CD4-positive, alpha-beta T cell treated with Interleukin-15 for 4 hours (primary cell): ENCODE results near the gene MAP2K5.
A peak's percentile ranks its signal among the peaks of the same experiment; 100 is the strongest.

Experiments
- DNase-seq: peaks from one replicate; pipeline ENCODE4 v3.0.0-alpha.2; 2020; ENCODE audit warnings: low spot score

MAP2K5 gene

DNA sequence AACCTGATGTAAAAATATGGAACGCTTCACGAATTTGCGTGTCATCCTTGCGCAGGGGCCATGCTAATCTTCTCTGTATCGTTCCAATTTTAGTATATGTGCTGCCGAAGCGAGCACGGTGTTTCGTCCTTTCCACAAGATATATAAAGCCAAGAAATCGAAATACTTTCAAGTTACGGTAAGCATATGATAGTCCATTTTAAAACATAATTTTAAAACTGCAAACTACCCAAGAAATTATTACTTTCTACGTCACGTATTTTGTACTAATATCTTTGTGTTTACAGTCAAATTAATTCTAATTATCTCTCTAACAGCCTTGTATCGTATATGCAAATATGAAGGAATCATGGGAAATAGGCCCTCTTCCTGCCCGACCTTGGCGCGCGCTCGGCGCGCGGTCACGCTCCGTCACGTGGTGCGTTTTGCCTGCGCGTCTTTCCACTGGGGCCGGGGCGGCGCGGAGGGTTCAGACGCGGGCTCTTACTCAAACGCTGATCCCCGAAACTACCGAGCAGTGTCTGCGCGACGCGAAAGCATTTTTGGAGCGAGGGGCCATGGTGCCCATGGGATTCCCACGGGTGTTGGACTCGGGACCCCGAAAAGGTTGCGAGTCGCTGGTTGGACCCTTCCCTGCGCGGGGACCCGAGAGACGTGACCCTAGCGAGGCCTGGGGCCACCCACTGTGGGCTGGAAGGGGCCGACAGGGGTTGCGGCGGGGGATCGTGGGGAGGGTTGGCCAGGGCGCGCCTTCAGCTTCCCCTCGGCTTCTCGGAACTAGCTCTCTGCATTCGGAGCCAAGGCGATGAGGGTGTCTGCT, 297.6 kb downstream of the MAP2K5 start, which contains the start of gene RNU6-1:
RNU6-1 (minus strand) TSS at position 117 of the 820 bp plus-strand sequence.
- DNase-seq: peak; percentile 96

DNA sequence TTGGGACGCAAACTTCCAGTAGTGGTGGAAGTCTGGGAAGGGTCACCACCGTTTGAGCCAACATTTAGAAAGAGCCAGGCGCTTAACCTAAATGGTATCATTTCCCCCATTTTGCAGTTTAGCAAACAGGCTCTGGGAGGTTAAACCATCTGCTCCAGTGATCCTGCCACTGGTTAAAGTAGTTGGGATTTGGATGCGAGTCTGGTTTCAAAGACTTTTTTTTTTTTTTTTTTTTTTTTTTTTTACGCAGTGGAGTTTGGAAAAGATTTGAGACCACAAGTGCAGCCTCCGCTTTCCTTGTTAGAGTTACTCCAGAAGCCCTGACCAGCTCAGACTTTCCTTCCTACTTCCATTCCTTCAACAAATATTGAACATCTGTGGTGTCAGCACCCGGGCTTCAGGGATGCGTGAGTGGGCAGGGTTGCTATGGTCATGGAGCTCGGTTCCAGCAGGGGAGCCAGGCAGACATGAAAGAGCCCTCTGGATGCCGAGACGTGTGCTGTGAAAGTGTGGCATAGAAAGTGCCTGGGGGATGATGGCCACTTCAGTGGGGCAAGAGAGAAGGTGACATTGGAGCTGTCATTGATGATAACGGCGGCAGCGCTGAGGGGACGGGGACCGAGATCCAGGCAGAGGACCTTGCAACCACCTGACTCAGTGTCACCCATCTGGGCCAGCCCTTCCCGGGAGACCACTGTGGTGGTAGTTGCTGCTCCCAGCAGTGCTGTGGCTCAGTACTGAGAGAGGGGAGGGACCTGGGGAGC, 298.4 kb downstream of the MAP2K5 start:
- DNase-seq: no peak

DNA sequence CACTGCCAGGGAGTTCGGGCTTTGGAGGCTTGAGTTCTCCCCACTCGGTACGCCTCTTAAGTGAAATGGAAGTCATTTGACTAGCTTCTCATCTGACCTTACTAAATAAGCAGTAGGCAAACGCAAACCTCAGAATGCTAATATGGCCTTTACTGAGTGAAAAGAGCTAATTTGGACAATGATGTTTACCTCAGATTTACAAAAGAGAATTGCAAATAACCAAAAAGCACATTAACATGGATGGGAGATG, 298.9 kb downstream of the MAP2K5 start:
- DNase-seq: no peak

- no peak for DNase-seq
These were observed 300.6 kb downstream of the MAP2K5 start for GRCh38 chr15:67843092-67843501.

- no peak for DNase-seq
These were observed 301.3 kb downstream of the MAP2K5 start for GRCh38 chr15:67843571-67844387.

DNA sequence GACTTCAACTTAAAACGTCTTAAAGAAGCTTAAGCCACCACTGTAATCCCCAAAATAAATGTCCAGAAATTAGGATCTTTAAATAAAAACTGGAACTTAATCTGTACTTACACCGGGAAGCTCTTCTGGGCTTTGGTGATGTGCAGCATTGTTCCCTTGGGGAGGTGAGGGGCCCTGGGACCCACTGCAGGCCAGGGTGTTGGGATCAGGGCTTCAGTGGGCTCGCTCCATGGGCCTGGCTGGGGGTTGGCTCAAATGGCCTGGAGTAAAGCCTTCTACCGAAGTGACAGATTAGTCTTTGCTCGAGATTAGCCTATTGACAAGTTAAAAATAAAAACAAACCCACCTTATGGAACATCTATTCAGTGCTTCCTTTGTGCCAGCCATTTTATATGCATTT, 303.5 kb downstream of the MAP2K5 start:
- no peak for DNase-seq

DNA sequence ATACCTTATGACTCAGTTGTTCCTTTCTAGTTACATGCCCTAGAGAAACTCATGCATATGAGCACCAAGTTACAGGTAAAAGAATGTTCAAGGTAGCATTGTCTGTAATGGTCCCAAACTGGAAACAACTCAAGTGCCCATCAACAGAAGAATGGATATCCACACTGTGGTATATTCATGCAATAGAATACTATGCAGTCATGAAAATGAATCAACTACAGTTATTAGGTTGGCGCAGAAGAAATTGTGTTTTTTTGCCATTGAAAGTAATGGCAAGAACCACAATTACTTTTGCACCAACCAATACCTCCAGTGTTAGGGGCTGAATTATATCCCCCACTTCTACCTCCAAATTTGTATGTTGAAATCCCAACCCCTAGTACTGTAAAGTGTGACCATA, 307.0 kb downstream of the MAP2K5 start:
- no peak for DNase-seq

GRCh38 chr15:67850336-67850735, 307.8 kb downstream of the MAP2K5 start:
- no peak for DNase-seq

- DNase-seq: no peak
These were observed 308.6 kb downstream of the MAP2K5 start for GRCh38 chr15:67850994-67851571.

DNA sequence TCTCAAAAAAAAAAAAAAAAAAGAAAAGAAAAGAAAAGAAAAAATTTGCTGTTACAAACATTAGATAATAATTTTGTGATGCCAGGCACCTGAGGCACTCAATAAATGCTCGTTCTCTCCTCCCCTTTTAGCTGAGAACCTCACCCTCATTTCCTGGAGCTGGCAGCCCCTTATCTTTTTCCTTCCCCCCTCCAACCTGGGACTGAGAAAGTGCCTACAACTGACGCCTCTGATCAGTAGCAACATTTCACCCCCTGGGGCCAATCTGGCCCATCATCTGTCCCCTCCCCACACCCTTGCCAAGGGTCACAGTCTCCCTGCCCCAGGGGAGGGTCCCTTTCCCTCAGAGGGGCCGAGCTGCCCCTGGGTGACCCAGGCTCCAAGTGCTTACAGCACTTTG, 309.9 kb downstream of the MAP2K5 start:
- no peak for DNase-seq

DNA sequence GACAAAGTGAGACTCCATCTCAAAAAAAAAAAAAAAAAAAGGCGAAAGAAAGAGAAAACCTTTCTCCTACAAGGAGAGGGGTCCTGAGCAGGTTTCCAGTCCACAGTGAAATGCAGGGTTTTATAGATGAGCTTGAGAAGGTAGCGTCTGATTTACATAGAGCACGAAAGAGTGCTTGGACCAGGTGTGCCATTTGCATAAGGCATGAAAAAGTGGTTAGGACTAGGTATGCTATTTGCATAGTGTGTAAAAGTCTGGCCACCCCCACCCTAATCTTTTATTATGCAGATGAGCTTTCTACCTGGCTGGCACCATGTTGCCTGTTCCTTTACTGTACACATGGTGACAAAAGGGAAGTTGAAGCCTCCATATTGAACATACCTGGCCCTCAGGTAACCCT, 311.0 kb downstream of the MAP2K5 start:
- no peak for DNase-seq

DNA sequence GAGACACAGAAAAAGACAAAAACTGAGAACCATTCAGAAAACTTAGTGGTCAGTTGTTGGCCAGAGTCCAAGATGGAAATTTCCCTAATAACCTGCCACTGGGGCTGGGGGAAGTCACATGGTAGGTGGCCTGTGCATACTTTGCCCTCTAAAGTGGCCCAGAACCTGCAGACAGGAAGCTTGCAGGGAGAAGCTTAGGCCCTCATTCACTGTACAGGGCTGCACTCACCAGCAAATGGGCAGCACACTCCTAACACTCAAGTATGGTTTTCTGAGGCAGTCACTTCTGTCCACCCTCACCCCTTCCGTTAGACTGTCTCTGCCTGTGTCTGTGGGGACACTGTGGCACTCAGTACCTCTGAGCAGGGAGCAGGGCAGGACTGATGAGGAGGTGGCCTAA, 311.9 kb downstream of the MAP2K5 start:
- no peak for DNase-seq

DNA sequence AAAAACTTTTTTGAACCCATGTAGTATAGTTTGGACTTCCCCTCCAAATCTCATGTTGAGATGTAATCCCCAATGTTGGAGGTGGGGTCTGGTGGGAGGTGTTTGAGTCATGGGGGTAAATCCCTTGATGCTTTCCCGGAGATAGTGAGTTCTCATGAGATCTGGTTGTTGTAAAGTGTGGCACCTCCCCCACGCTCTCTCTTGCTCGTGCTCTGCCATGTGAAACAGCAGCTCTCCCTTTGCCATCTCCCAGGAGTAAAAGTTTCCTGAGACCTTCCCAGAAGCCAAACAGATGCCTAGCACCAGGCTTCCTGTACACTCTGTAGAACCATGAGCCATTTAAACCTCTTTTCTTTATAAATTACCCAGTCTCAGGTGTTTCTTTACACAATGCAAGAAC, 313.3 kb downstream of the MAP2K5 start:
- DNase-seq: no peak
